ENCODE results near the gene CLCN4.

Gene CLCN4

GRCh38 chrX:10195947-10196346 lies 39.2 kb downstream of the CLCN4 start:
- Histone ChIP-seq H2AFZ (ENCODE audit: low read length) (no peak overlapping the region), H3K9me3 (ENCODE audit: insufficient read depth, low read depth, low read length) (no peaks in the 10 kb centered on the region), H3K9ac (ENCODE audit: low read depth, low read length, poor library complexity, severe bottlenecking) (no peak overlapping the region), H3K27me3 (ENCODE audit: insufficient read depth, low read length, poor library complexity, severe bottlenecking) (no peaks in the 10 kb centered on the region), H4K20me1 (ENCODE audit: insufficient read depth, low read length, poor library complexity, severe bottlenecking) (no peaks in the 10 kb centered on the region), H3K9me2 (replicated peaks; ENCODE audit: low read depth, low read length) (no peaks in the 10 kb centered on the region), H3K4me3 (ENCODE audit: low read length, poor library complexity, severe bottlenecking) (no peak overlapping the region), H3K79me2 (ENCODE audit: insufficient read depth, low read length) (no peaks in the 10 kb centered on the region), H3K4me1 (ENCODE audit: insufficient read depth, low read length, poor library complexity, severe bottlenecking) (no peaks in the 10 kb centered on the region), H3K36me3 (ENCODE audit: insufficient read depth, low read length) (no peaks in the 10 kb centered on the region), H3F3A (ENCODE audit: low read depth) (no peaks in the 10 kb centered on the region), H3K4me2 (ENCODE audit: low read depth, low read length, poor library complexity, severe bottlenecking) (no peak overlapping the region)
- TF ChIP-seq EZH2phosphoT487 (IDR thresholded peaks at IDR 0.05; ENCODE audit: borderline replicate concordance) = no peak
- TF ChIP-seq CTCF (conservative IDR thresholded peaks at IDR 0.05; ENCODE audit: low read length) = no peak

- Histone ChIP-seq H3K4me2 (ENCODE audit: low read depth, low read length, poor library complexity, severe bottlenecking) (no peak overlapping the region), H4K20me1 (ENCODE audit: insufficient read depth, low read length, poor library complexity, severe bottlenecking) (no peaks in the 10 kb centered on the region), H3K9me2 (replicated peaks; ENCODE audit: low read depth, low read length) (no peaks in the 10 kb centered on the region), H3K9me3 (ENCODE audit: insufficient read depth, low read depth, low read length) (no peaks in the 10 kb centered on the region), H3K27me3 (ENCODE audit: insufficient read depth, low read length, poor library complexity, severe bottlenecking) (no peaks in the 10 kb centered on the region), H3K4me1 (ENCODE audit: insufficient read depth, low read length, poor library complexity, severe bottlenecking) (no peaks in the 10 kb centered on the region), H2AFZ (ENCODE audit: low read length) (no peak overlapping the region), H3F3A (ENCODE audit: low read depth) (no peaks in the 10 kb centered on the region), H3K36me3 (ENCODE audit: insufficient read depth, low read length) (no peaks in the 10 kb centered on the region), H3K9ac (ENCODE audit: low read depth, low read length, poor library complexity, severe bottlenecking) (no peak overlapping the region), H3K4me3 (ENCODE audit: low read length, poor library complexity, severe bottlenecking) (no peak overlapping the region), H3K79me2 (ENCODE audit: insufficient read depth, low read length) (no peaks in the 10 kb centered on the region)
- no peak for TF ChIP-seq CTCF (conservative IDR thresholded peaks at IDR 0.05; ENCODE audit: low read length)
- TF ChIP-seq EZH2phosphoT487 (IDR thresholded peaks at IDR 0.05; ENCODE audit: borderline replicate concordance) = no peak
Observed at GRCh38 chrX:10197279-10198210, 40.8 kb downstream of the CLCN4 start.

- Histone ChIP-seq H3K4me1 (ENCODE audit: insufficient read depth, low read length, poor library complexity, severe bottlenecking) (no peaks in the 10 kb centered on the region), H4K20me1 (ENCODE audit: insufficient read depth, low read length, poor library complexity, severe bottlenecking) (no peaks in the 10 kb centered on the region), H3K9me3 (ENCODE audit: insufficient read depth, low read depth, low read length) (no peaks in the 10 kb centered on the region), H3F3A (ENCODE audit: low read depth) (no peaks in the 10 kb centered on the region), H3K36me3 (ENCODE audit: insufficient read depth, low read length) (no peaks in the 10 kb centered on the region), H3K9me2 (replicated peaks; ENCODE audit: low read depth, low read length) (no peaks in the 10 kb centered on the region), H3K4me3 (ENCODE audit: low read length, poor library complexity, severe bottlenecking) (no peak overlapping the region), H3K9ac (ENCODE audit: low read depth, low read length, poor library complexity, severe bottlenecking) (no peak overlapping the region), H3K27me3 (ENCODE audit: insufficient read depth, low read length, poor library complexity, severe bottlenecking) (no peaks in the 10 kb centered on the region), H3K4me2 (ENCODE audit: low read depth, low read length, poor library complexity, severe bottlenecking) (no peak overlapping the region), H2AFZ (ENCODE audit: low read length) (no peak overlapping the region), H3K79me2 (ENCODE audit: insufficient read depth, low read length) (no peaks in the 10 kb centered on the region)
- TF ChIP-seq CTCF (conservative IDR thresholded peaks at IDR 0.05; ENCODE audit: low read length) (no peak), EZH2phosphoT487 (IDR thresholded peaks at IDR 0.05; ENCODE audit: borderline replicate concordance) (no peak)
Observed at GRCh38 chrX:10198254-10198653, 41.5 kb downstream of the CLCN4 start.
